ENCODE data around the gene PP2D1. TPM values are rescaled to one million over a fixed set of nuclear protein-coding genes. Genes with fewer than 3 reads are reported as not detected.
"Not testable (repeated sequence)": the region's sequence is repeated elsewhere in the genome, so short reads cannot be mapped to it uniquely, and the experiment has no call there.

Gene PP2D1
- total RNA-seq, 2 donors from 2014 or later = not detected

GRCh38 chr3:20039765-20040547 is 27.9 kb upstream of the PP2D1 start, which contains the start of gene KAT2B:
KAT2B (plus strand) TSS chr3:20040446; CDS start chr3:20040478, 32 bp downstream.
- Histone ChIP-seq H3K27ac (peak within 1 kb of the TSS; percentile 95), H3K4me3 (peak within 1 kb of the TSS; percentile 73), H3K9me3 (no peaks in the 10 kb centered on the region), H3K4me1 (peaks cover 8% of the 10 kb centered on the region), H3K9ac (ENCODE audit: low read depth in 2 of 2, low read length in 2 of 2) (peak within 1 kb of the TSS; percentile 89 to 90), H3K36me3 (no peaks in the 10 kb centered on the region), H3K27me3 (no peaks in the 10 kb centered on the region)
- TF ChIP-seq, protein P1, sequence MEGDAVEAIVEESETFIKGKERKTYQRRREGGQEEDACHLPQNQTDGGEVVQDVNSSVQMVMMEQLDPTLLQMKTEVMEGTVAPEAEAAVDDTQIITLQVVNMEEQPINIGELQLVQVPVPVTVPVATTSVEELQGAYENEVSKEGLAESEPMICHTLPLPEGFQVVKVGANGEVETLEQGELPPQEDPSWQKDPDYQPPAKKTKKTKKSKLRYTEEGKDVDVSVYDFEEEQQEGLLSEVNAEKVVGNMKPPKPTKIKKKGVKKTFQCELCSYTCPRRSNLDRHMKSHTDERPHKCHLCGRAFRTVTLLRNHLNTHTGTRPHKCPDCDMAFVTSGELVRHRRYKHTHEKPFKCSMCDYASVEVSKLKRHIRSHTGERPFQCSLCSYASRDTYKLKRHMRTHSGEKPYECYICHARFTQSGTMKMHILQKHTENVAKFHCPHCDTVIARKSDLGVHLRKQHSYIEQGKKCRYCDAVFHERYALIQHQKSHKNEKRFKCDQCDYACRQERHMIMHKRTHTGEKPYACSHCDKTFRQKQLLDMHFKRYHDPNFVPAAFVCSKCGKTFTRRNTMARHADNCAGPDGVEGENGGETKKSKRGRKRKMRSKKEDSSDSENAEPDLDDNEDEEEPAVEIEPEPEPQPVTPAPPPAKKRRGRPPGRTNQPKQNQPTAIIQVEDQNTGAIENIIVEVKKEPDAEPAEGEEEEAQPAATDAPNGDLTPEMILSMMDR (IDR thresholded peaks at IDR 0.05) = peak; percentile 68
- DNase-seq = peak; percentile 85
- intact Hi-C loops (cut with DNase I) = loop anchor here (5.0 kb wide), 2 partner anchors 93 to 153 kb away; partner anchors contain the start of gene RAB5A

- peak overlapping the region; percentile 73 for H3K4me3 ChIP-seq
- intact Hi-C loops (cut with DNase I) = no loop called here
- H3K27me3 ChIP-seq = no peaks in the 10 kb centered on the region
- peaks cover 8% of the 10 kb centered on the region for H3K4me1 ChIP-seq
- no peaks in the 10 kb centered on the region for H3K36me3 ChIP-seq
- peak overlapping the region; percentile 95 for H3K27ac ChIP-seq
- H3K9me3 ChIP-seq = no peaks in the 10 kb centered on the region
- peak overlapping the region; percentile 70 to 89 for H3K9ac ChIP-seq (ENCODE audit: low read depth in 2 of 2, low read length in 2 of 2)
- TF ChIP-seq, protein P1 (IDR thresholded peaks at IDR 0.05) = no peak
- DNase-seq = no peak
These were observed 27.4 kb upstream of the PP2D1 start for GRCh38 chr3:20039466-20039764.

DNA sequence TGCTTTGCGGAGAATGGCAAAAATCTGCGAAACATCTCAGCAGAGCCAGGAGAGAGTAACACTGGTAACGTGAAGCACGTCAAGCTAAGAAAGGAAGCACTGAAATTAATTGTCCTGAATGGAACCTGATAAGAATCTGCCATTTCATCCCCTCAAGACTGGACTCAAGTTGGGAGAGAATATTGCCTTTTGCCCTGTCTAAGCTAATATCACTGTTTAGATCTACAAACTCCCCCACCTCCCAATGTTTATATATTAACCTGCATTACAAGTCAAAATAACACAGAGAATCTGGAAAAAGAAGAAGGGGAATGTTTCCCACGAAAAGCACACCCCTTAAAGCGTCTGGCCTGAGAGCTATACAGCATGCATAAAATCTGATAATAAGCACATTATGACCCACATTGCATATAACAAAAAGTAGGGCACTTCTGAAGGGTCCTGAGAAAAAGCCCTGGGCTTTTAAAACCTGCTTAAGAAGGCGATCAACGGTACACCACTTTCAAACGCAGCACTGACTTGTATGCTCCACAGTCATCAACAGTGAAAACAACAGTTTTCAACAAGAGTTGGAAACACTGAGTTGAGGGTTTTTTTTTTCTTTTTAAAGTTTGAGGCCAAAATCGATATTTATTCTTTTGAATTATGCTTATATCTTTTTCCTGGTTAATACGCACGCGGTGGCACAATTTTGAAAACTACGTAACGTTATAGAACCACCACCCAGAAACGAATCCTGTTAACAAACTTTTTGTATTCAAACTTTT is 26.8 kb upstream of the PP2D1 start:
- TF ChIP-seq, protein P1 (IDR thresholded peaks at IDR 0.05) = no peak
- intact Hi-C loops (cut with DNase I) = no loop called here

DNA sequence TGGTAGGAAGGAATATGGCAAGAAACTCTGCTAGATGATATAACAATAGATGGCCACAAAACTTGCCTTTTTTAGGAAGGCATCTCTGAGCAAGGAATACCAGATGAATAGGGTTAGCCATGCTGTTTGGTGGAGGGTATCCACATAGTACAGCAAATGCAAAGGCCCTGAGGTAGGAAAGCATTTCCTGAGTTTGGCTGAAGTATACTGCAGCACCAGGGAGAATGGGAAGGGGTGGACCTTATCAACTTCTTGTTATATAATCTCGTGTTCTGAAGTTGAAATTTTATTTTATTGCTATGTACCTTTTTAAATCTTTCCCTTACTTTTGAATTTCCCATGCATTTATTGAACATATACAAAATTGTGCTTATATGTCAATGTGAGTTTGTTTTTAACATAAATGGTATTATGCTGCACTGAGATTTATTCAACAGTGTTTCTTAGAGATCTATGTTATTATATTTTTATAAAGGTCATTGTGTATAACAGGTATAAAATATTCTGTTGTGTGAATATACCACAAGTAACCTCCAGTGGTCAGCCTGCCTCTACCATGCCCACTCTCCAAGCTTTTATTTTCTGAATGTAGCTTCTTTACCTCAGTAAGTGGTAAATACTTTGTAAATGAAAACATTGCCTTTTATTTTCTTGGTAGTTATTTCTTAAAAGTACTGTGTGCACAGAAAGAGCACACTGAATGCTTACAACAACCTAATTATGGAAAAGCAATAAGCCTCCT is 25.4 kb upstream of the PP2D1 start:
- Histone ChIP-seq H3K27ac (no peak overlapping the region), H3K27me3 (no peaks in the 10 kb centered on the region), H3K4me3 (no peak overlapping the region), H3K36me3 (no peaks in the 10 kb centered on the region), H3K9ac (ENCODE audit: low read depth in 2 of 2, low read length in 2 of 2) (no peak overlapping the region), H3K4me1 (peaks cover under 1% of the 10 kb centered on the region), H3K9me3 (no peaks in the 10 kb centered on the region)
- TF ChIP-seq, protein P1 (IDR thresholded peaks at IDR 0.05) = no peak
- DNase-seq = no peak
- intact Hi-C loops (cut with DNase I) = no loop called here

More for the DNA sequence above, 26.8 kb upstream of the PP2D1 start:
- H3K27ac ChIP-seq = peak overlapping the region; percentile 95
- no peak for DNase-seq
- H3K9ac ChIP-seq (ENCODE audit: low read depth in 2 of 2, low read length in 2 of 2) = peak overlapping the region; percentile 37 to 70
- no peaks in the 10 kb centered on the region for H3K27me3 ChIP-seq
- peaks cover 8% of the 10 kb centered on the region for H3K4me1 ChIP-seq
- no peaks in the 10 kb centered on the region for H3K9me3 ChIP-seq
- peak overlapping the region; percentile 73 for H3K4me3 ChIP-seq
- H3K36me3 ChIP-seq = no peaks in the 10 kb centered on the region

GRCh38 chr3:20035019-20035418 is 23.0 kb upstream of the PP2D1 start:
- intact Hi-C loops (cut with DNase I) = no loop called here

DNA sequence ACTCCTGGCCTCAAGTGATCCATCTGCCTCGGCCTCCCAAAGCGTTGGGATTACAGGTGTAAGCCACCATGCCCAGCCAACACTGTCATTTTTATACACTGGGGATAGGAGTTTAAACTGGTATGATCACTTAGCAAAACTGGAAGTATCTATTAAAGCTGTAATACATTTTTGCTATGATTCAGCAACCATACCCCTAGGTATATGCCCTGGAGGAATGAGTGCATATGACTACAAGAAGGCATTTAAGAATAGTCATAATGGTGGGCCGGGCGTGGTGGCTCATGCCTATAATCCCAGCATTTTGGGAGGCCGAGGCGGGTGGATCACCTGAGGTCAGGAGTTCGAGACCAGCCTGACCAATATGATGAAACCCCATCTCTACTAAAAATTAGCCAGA is 19.9 kb upstream of the PP2D1 start:
- intact Hi-C loops (cut with DNase I); H3K9ac ChIP-seq (ENCODE audit: low read depth in 2 of 2, low read length in 2 of 2); DNase-seq; H3K27ac ChIP-seq; H3K27me3 ChIP-seq; H3K4me3 ChIP-seq; H3K9me3 ChIP-seq; H3K36me3 ChIP-seq; H3K4me1 ChIP-seq: not testable (repeated sequence)

More at GRCh38 chr3:20035019-20035418, 23.0 kb upstream of the PP2D1 start:
- H3K4me1 ChIP-seq = no peaks in the 10 kb centered on the region
- H3K9me3 ChIP-seq = no peaks in the 10 kb centered on the region
- no peak overlapping the region for H3K9ac ChIP-seq (ENCODE audit: low read depth in 2 of 2, low read length in 2 of 2)
- H3K36me3 ChIP-seq = no peaks in the 10 kb centered on the region
- H3K4me3 ChIP-seq = no peak overlapping the region
- TF ChIP-seq, protein P1 (IDR thresholded peaks at IDR 0.05) = no peak
- no peak for DNase-seq
- H3K27me3 ChIP-seq = no peaks in the 10 kb centered on the region
- no peak overlapping the region for H3K27ac ChIP-seq
